MM.1S (cell line): ENCODE results near the gene TENM4.

Experiments used
- DNase-seq: peaks from one replicate; pipeline ENCODE4 v3.0.0-alpha.2; 2015
- H2AFZ ChIP-seq: fragments of 300-600 bp; sonication (generic); 2 replicates; pipeline ENCODE4 v1.6.0; 2016; ENCODE audit warnings: antibody characterized with exemption, low read length
- H3F3A ChIP-seq: fragments of 300-600 bp; sonication (generic); 2 replicates; pipeline ENCODE4 v1.6.1; 2016; ENCODE audit warnings: mild to moderate bottlenecking, antibody characterized with exemption, low read length, moderate library complexity, mixed read lengths; ENCODE audit not compliant: insufficient read depth
- H3K27ac ChIP-seq: fragments of 300-600 bp; sonication (generic); 2 replicates; pipeline ENCODE4 v1.5.1; 2016; ENCODE audit warnings: mild to moderate bottlenecking, low read length
- H3K27me3 ChIP-seq: fragments of 300-600 bp; sonication (generic); replicated peaks from 2 replicates; pipeline ENCODE4 v1.6.0; 2016; ENCODE audit warnings: low read length; ENCODE audit not compliant: insufficient read depth
- H3K36me3 ChIP-seq: fragments of 300-600 bp; sonication (generic); replicated peaks from 2 replicates; pipeline ENCODE4 v1.6.1; 2016; ENCODE audit warnings: mild to moderate bottlenecking, low read length, mixed read lengths; ENCODE audit not compliant: insufficient read depth
- H3K4me1 ChIP-seq: fragments of 300-600 bp; sonication (generic); 2 replicates; pipeline ENCODE4 v1.6.1; 2016; ENCODE audit warnings: low read length, mixed read lengths
- H3K4me2 ChIP-seq: fragments of 300-600 bp; sonication (generic); 2 replicates; pipeline ENCODE4 v1.6.0; 2016; ENCODE audit warnings: low read depth, low read length
- H3K4me3 ChIP-seq: fragments of 300-600 bp; sonication (generic); 2 replicates; pipeline ENCODE4 v1.5.1; 2016; ENCODE audit warnings: low read length, mixed read lengths
- H3K79me2 ChIP-seq: fragments of 300-600 bp; sonication (generic); 2 replicates; pipeline ENCODE4 v1.6.1; 2016; ENCODE audit warnings: mixed run types, low read length, mixed read lengths
- H3K9ac ChIP-seq: fragments of 300-600 bp; sonication (generic); 2 replicates; pipeline ENCODE4 v1.6.1; 2016; ENCODE audit warnings: low read length, mixed read lengths
- H3K9me2 ChIP-seq: fragments of 300-600 bp; sonication (generic); replicated peaks from 2 replicates; pipeline ENCODE4 v1.6.1; 2016; ENCODE audit warnings: mild to moderate bottlenecking, low read length, mixed read lengths; ENCODE audit not compliant: insufficient read depth
- H3K9me3 ChIP-seq: fragments of 300-600 bp; sonication (generic); replicated peaks from 2 replicates; pipeline ENCODE4 v1.6.1; 2016; ENCODE audit warnings: mild to moderate bottlenecking, low read length, mixed read lengths; ENCODE audit not compliant: insufficient read depth
- H4K20me1 ChIP-seq: fragments of 300-600 bp; sonication (generic); 2 replicates; pipeline ENCODE4 v1.6.1; 2016; ENCODE audit warnings: mild to moderate bottlenecking, low read length, moderate library complexity, mixed read lengths; ENCODE audit not compliant: insufficient read depth
- EZH2 ChIP-seq: fragments of 300-600 bp; sonication (generic); optimal IDR thresholded peaks from 2 replicates; pipeline ENCODE3; 2017; ENCODE audit warnings: low read depth, mild to moderate bottlenecking, antibody characterized with exemption, low read length, mixed read lengths
- EZH2phosphoT487 ChIP-seq: fragments of 300-600 bp; sonication (generic); IDR thresholded peaks from 2 replicates; pipeline ENCODE4 v1.6.1; 2018; ENCODE audit warnings: antibody characterized with exemption, low read length
- TF ChIP-seq, protein P1 (sequence below): fragments of 300-600 bp; sonication (generic); IDR thresholded peaks from 2 replicates; pipeline ENCODE4 v1.5.1; 2016; ENCODE audit warnings: antibody characterized with exemption, low read length, mixed read lengths

TENM4 gene

DNA sequence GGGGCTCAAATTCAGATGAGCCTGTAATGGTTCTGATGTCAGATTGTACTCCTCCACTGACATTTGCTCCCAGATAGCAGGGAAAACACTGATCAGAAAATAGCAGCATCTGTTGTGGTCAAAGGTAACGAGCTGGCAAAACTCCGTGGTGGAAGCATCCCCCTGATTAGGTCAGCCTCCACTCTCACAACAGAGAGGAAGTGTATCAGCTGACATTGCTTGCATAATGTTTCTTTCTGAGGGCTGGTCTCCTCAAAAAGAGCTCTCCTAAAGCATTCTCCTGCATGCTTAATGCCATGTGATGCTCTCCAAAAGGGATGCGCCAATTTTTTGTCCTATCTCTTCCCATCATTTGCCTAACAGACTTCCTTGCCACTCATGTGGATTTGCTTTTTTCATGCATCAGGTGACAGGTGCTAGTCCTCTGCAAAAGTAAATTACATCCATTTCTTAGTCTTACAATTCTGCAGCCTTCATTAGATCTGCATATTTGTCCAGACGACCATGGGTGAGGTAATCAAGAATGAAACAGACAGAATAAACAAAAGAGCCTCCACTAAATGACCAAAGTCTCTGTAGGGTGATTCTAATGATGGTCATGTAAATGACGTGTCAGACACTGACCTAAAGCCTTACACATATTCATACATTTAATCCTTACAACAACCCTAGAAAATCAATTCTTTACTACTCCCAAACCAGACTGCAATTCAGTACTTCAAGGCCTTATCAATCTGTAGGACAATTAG lies 6.4 kb upstream of the TENM4 start:
- H2AFZ ChIP-seq, result no peak overlapping the region
- H3K9me2 ChIP-seq, result no peaks in the 10 kb centered on the region
- H3K36me3 ChIP-seq, result no peaks in the 10 kb centered on the region
- H3K4me1 ChIP-seq, result no peaks in the 10 kb centered on the region
- no peaks in the 10 kb centered on the region for H3K9me3 ChIP-seq
- no peak overlapping the region for H3K4me3 ChIP-seq
- TF ChIP-seq EZH2phosphoT487 (no peak), EZH2 (no peak)
- TF ChIP-seq, protein P1, sequence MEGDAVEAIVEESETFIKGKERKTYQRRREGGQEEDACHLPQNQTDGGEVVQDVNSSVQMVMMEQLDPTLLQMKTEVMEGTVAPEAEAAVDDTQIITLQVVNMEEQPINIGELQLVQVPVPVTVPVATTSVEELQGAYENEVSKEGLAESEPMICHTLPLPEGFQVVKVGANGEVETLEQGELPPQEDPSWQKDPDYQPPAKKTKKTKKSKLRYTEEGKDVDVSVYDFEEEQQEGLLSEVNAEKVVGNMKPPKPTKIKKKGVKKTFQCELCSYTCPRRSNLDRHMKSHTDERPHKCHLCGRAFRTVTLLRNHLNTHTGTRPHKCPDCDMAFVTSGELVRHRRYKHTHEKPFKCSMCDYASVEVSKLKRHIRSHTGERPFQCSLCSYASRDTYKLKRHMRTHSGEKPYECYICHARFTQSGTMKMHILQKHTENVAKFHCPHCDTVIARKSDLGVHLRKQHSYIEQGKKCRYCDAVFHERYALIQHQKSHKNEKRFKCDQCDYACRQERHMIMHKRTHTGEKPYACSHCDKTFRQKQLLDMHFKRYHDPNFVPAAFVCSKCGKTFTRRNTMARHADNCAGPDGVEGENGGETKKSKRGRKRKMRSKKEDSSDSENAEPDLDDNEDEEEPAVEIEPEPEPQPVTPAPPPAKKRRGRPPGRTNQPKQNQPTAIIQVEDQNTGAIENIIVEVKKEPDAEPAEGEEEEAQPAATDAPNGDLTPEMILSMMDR, result no peak
- no peak overlapping the region for H3K9ac ChIP-seq
- no peaks in the 10 kb centered on the region for H4K20me1 ChIP-seq
- H3K27ac ChIP-seq, result no peak overlapping the region
- no peak overlapping the region for H3K4me2 ChIP-seq
- no peak for DNase-seq
- H3K27me3 ChIP-seq, result peaks cover 6% of the 10 kb centered on the region; the same call in 1 of the 2 replicates
- no peaks in the 10 kb centered on the region for H3F3A ChIP-seq
- H3K79me2 ChIP-seq, result no peaks in the 10 kb centered on the region

DNA sequence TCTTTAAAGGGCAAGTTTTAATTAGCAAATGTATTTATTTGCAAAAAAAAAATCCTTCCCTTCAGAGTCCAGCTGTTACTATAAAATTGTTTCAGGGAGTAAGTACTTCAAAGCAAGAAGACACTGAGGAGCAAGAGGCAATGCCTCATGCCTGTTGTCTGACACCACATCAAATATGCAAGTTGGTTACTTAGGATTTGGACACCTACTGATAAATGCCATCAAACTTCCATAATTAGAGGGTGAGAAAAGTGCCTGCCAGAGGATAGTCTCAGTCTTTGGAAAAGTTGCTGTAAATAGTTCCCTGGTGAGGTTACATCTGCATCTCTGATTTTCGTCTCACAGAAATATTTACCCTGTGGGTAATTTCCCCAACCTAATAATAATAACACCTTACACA lies 4.1 kb upstream of the TENM4 start:
- H3F3A ChIP-seq, result no peaks in the 10 kb centered on the region
- H3K27ac ChIP-seq, result no peak overlapping the region
- no peaks in the 10 kb centered on the region for H3K79me2 ChIP-seq
- H3K36me3 ChIP-seq, result no peaks in the 10 kb centered on the region
- no peak overlapping the region for H3K4me3 ChIP-seq
- peaks cover 15% of the 10 kb centered on the region; the same call in 1 of the 2 replicates for H3K27me3 ChIP-seq
- H3K9me2 ChIP-seq, result no peaks in the 10 kb centered on the region
- H3K4me1 ChIP-seq, result no peaks in the 10 kb centered on the region
- no peak overlapping the region for H3K9ac ChIP-seq
- H3K4me2 ChIP-seq, result no peak overlapping the region
- no peak for TF ChIP-seq EZH2
- TF ChIP-seq, protein P1, result no peak
- no peak for TF ChIP-seq EZH2phosphoT487
- DNase-seq, result no peak
- H3K9me3 ChIP-seq, result no peaks in the 10 kb centered on the region
- H2AFZ ChIP-seq, result no peak overlapping the region
- H4K20me1 ChIP-seq, result no peaks in the 10 kb centered on the region

DNA sequence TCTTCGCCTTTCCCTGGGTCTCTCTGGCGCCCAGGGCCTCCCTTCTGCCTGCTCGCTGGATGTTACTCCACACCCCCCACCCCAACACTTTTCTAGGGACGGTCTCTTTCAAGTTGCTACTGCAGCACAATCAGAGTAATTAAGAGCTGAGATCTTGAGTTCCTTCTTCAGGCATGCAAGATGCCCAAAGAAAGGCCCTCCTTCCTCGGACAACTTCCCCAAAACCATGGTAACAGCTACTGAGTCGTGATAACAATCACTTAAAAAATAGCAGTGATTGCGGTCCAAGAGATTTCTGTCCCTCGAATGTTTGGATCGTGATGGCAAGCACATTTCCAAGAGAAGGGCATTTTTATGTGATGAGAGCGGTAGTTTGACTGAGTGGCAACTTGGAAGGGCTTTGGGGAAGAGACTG lies 638 bp upstream of the TENM4 start:
- no peak overlapping the region for H3K9ac ChIP-seq
- H3K27ac ChIP-seq, result no peak overlapping the region
- no peaks in the 10 kb centered on the region for H4K20me1 ChIP-seq
- H3K4me2 ChIP-seq, result peak overlapping the region; percentile 99; the same call in 1 of the 2 replicates
- H3K36me3 ChIP-seq, result no peaks in the 10 kb centered on the region
- DNase-seq, result no peak
- peaks cover 46% of the 10 kb centered on the region for H3K27me3 ChIP-seq
- H2AFZ ChIP-seq, result no peak overlapping the region
- H3K9me2 ChIP-seq, result no peaks in the 10 kb centered on the region
- no peaks in the 10 kb centered on the region for H3K79me2 ChIP-seq
- peak overlapping the region; percentile 69; the same call in 1 of the 2 replicates for H3K4me3 ChIP-seq
- TF ChIP-seq, protein P1, result no peak
- no peak for TF ChIP-seq EZH2phosphoT487
- peaks cover 5% of the 10 kb centered on the region; the same call in 1 of the 2 replicates for H3K4me1 ChIP-seq
- H3K9me3 ChIP-seq, result no peaks in the 10 kb centered on the region
- H3F3A ChIP-seq, result no peaks in the 10 kb centered on the region
